Measurements from ENCODE around the gene TAF5L. TPM values are rescaled to one million over a fixed set of nuclear protein-coding genes. Genes with fewer than 3 reads are reported as not detected.
"Not testable (repeated sequence)": the region's sequence is repeated elsewhere in the genome, so short reads cannot be mapped to it uniquely, and the experiment has no call there.

The TAF5L gene
- total RNA-seq, 1 donor from 2014 or later = 11.6 TPM

- no peak for ATAC-seq
Measured at GRCh38 chr1:229563701-229564100, 62.2 kb downstream of the TAF5L start.

GRCh38 chr1:229563241-229563640, 62.7 kb downstream of the TAF5L start:
- ATAC-seq = no peak

- no peak for ATAC-seq
Measured at GRCh38 chr1:229562686-229563085, 63.2 kb downstream of the TAF5L start.

GRCh38 chr1:229561141-229561540, 64.8 kb downstream of the TAF5L start:
- no peak for ATAC-seq

GRCh38 chr1:229560124-229560523, 65.8 kb downstream of the TAF5L start:
- not testable (repeated sequence) for ATAC-seq

GRCh38 chr1:229559336-229559801, 66.6 kb downstream of the TAF5L start:
- ATAC-seq = not testable (repeated sequence)

- peak; percentile 95 for ATAC-seq
Measured at GRCh38 chr1:229558460-229559335, 67.2 kb downstream of the TAF5L start, which contains the start of gene ABCB10. Gene ABCB10 (minus strand): TSS chr1:229558707. CDS start chr1:229558652, 55 bp downstream.

- peak; percentile 20 for ATAC-seq
Measured at GRCh38 chr1:229557913-229558414, 68.0 kb downstream of the TAF5L start.

GRCh38 chr1:229557200-229557850, 68.6 kb downstream of the TAF5L start:
- no peak for ATAC-seq

- ATAC-seq = no peak
Measured at GRCh38 chr1:229554886-229555621, 70.9 kb downstream of the TAF5L start.

GRCh38 chr1:229553621-229554130, 72.2 kb downstream of the TAF5L start:
- no peak for ATAC-seq

GRCh38 chr1:229552732-229553131, 73.2 kb downstream of the TAF5L start:
- no peak for ATAC-seq

GRCh38 chr1:229550812-229551567, 74.9 kb downstream of the TAF5L start:
- no peak for ATAC-seq

GRCh38 chr1:229547542-229547941, 78.4 kb downstream of the TAF5L start:
- no peak for ATAC-seq

GRCh38 chr1:229544587-229544986, 81.3 kb downstream of the TAF5L start:
- ATAC-seq = no peak

Other genes with a start within 250 kb of the TAF5L start
- gene ACTA1, start 192.0 kb downstream of the TAF5L start, total RNA-seq = 1.3 TPM
- gene NUP133, start 117.8 kb downstream of the TAF5L start, total RNA-seq = 23.3 TPM
- gene ABCB10, start 67.4 kb downstream of the TAF5L start, total RNA-seq = 11.3 TPM
- gene URB2, start 125 bp upstream of the TAF5L start, total RNA-seq = 6.3 TPM

Measured in esophagus mucosa (tissue), 1 donor.